Transverse colon (tissue), 4 donors: Measurements from ENCODE around the gene VMP1. TPM values are rescaled to one million over a fixed set of nuclear protein-coding genes. Genes with fewer than 3 reads are reported as not detected.

Source experiments
- DNase-seq: peaks from one replicate; pipeline ENCODE4 v3.0.0-alpha.2; 2019
- H3K27ac ChIP-seq, 4 donors: fragments of 200-600 bp; sonication (generic); 2 replicates each; pipeline ENCODE4 v1.5.1; 2016 to 2018; ENCODE audit warnings: inconsistent platforms in 4 of 4
- H3K27me3 ChIP-seq: fragments of 200-600 bp; sonication (generic); 2 replicates; pipeline ENCODE4 v1.5.1; 2017; ENCODE audit warnings: inconsistent platforms
- H3K36me3 ChIP-seq, 4 donors: fragments of 200-600 bp; sonication (generic); 2 replicates each; pipeline ENCODE4 v1.5.1; 2017 to 2019; ENCODE audit warnings: inconsistent platforms in 4 of 4
- H3K4me1 ChIP-seq, 4 donors: fragments of 200-600 bp; sonication (generic); 2 replicates each; pipeline ENCODE4 v1.5.1; 2017 to 2020; ENCODE audit warnings: inconsistent platforms in 4 of 4
- H3K4me3 ChIP-seq, 4 donors: fragments of 200-600 bp; sonication (generic); 1 replicate in 1 of 4; 2 replicates in 3 of 4; pipeline versions ENCODE4 v1.5.1 to v1.6.1; 2017 to 2019; ENCODE audit warnings: inconsistent platforms in 4 of 4
- H3K9me3 ChIP-seq, 2 donors: fragments of 200-600 bp; sonication (generic); 2 replicates each; pipeline ENCODE4 v1.5.1; 2017 to 2019; ENCODE audit warnings: inconsistent platforms in 2 of 2
- EP300 ChIP-seq: sonication (generic); formaldehyde crosslinking; IDR thresholded peaks from one replicate; pipeline ENCODE4 v1.6.1; 2017; ENCODE audit warnings: antibody characterized with exemption, low read depth
- POLR2A ChIP-seq: fragments of 450-650 bp; IDR thresholded peaks from one replicate; pipeline ENCODE4 v1.6.1; 2016; ENCODE audit warnings: antibody characterized with exemption, mild to moderate bottlenecking, moderate library complexity
- POLR2AphosphoS5 ChIP-seq, 3 donors: sonication (generic); formaldehyde crosslinking; IDR thresholded peaks; one replicate each; pipeline ENCODE4 v1.6.1; 2016; ENCODE audit warnings: antibody characterized with exemption in 3 of 3
- WGBS, 2 donors: methylation state at CpG; one replicate each; pipeline ENCODE4 v1.1.5; 2018; ENCODE audit warnings: low coverage in 1 of 2; 5-methylcytosine and 5-hydroxymethylcytosine counted together
- in situ Hi-C, 4 donors: fragments of 200-750 bp; cut with MboI; loops; one replicate each; pipeline versions ENCODE4 v1.15.0 to v1.15.1; 2017; ENCODE audit warnings: low sequenced_read_pairs in 3 of 4, low pct_ligation_motif_present in 1 of 4, low pct_unique_long_range_greater_than_20kb in 1 of 4
- intact Hi-C: fragments of 100-400 bp; cut with DNase I; formaldehyde crosslinking; loops from one replicate; pipeline ENCODE4 v1.15.1; 2023; ENCODE audit warnings: low total_unique reads
- total RNA-seq, 4 donors: library from RNA; depleted of rRNA; stranded (reverse); fragments of >200 nt; gene quantifications; one replicate each; pipeline ENCODE4 v1.1.0, GENCODE V29; 2016
- TF ChIP-seq, protein P1 (sequence below), 5 experiments: fragments of 200-600 bp in 3 of 5; fragments of 450-650 bp in 2 of 5; sonication (generic) in 3 of 5; IDR thresholded peaks; 1 replicate in 2 of 5; 2 replicates in 3 of 5; pipeline ENCODE4 v1.5.1; 2016 to 2017; ENCODE audit warnings: antibody characterized with exemption in 5 of 5, inconsistent platforms in 3 of 5, mild to moderate bottlenecking in 2 of 5, moderate library complexity in 1 of 5

The VMP1 gene
- total RNA-seq, 4 donors from 2014 or later: 136 to 547 (median 339) TPM

- Histone ChIP-seq H3K36me3 (peaks cover 0 to 22% (median 9%) of the 10 kb centered on the region in 4 donors), H3K27me3 (no peaks in the 10 kb centered on the region), H3K4me3 (no peak overlapping the region), H3K4me1 (peaks cover 0 to 4% (median 0%) of the 10 kb centered on the region in 4 donors), H3K27ac (no peak overlapping the region), H3K9me3 (no peaks in the 10 kb centered on the region)
- DNase-seq: no peak
- WGBS, 2 donors: 57 to 97% methylated on average over 1 of the region's 1 CpG
- in situ Hi-C loops (no loop called here), intact Hi-C loops (no loop called here)
- TF ChIP-seq, protein P1, sequence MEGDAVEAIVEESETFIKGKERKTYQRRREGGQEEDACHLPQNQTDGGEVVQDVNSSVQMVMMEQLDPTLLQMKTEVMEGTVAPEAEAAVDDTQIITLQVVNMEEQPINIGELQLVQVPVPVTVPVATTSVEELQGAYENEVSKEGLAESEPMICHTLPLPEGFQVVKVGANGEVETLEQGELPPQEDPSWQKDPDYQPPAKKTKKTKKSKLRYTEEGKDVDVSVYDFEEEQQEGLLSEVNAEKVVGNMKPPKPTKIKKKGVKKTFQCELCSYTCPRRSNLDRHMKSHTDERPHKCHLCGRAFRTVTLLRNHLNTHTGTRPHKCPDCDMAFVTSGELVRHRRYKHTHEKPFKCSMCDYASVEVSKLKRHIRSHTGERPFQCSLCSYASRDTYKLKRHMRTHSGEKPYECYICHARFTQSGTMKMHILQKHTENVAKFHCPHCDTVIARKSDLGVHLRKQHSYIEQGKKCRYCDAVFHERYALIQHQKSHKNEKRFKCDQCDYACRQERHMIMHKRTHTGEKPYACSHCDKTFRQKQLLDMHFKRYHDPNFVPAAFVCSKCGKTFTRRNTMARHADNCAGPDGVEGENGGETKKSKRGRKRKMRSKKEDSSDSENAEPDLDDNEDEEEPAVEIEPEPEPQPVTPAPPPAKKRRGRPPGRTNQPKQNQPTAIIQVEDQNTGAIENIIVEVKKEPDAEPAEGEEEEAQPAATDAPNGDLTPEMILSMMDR (IDR thresholded peaks at IDR 0.05): no peak
- TF ChIP-seq POLR2A (no peak), POLR2AphosphoS5 (IDR thresholded peaks at IDR 0.05) (no peak), EP300 (no peak)
Observed at GRCh38 chr17:59811209-59811608, 103.8 kb downstream of the VMP1 start.

DNA sequence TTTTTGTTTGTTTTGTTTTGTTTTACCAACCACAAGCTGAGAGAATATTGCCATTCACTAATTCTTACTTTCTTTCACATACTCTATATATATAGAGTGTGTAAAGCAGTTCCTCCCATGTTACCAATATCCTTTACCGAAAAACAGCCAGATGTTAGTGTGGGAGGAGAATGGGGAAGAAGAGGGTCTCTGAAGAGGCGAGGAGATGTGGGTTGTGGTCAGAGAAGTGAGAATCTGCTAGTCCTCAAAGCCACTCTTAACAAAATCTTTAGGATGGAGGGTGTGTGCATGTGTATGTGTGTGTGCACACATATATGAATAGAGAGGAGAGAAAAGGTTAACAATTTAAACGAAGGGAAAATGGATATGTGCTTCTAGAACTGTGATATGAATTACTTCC, 104.7 kb downstream of the VMP1 start:
- WGBS, 2 donors: 62 to 65% methylated on average over 3 of the region's 3 CpGs
- in situ Hi-C loops (no loop called here), intact Hi-C loops (no loop called here)
- no peak for DNase-seq
- Histone ChIP-seq H3K27me3 (no peaks in the 10 kb centered on the region), H3K4me1 (peaks cover 0 to 4% (median 0%) of the 10 kb centered on the region in 4 donors), H3K27ac (no peak overlapping the region), H3K4me3 (no peak overlapping the region), H3K36me3 (peaks cover 0 to 22% (median 9%) of the 10 kb centered on the region in 4 donors), H3K9me3 (no peaks in the 10 kb centered on the region)
- TF ChIP-seq EP300 (no peak), POLR2AphosphoS5 (IDR thresholded peaks at IDR 0.05) (no peak), POLR2A (no peak)
- TF ChIP-seq, protein P1 (IDR thresholded peaks at IDR 0.05): no peak

- TF ChIP-seq POLR2A: no peak
- no peak for TF ChIP-seq EP300
- TF ChIP-seq, protein P1 (IDR thresholded peaks at IDR 0.05): no peak
- no peak for TF ChIP-seq POLR2AphosphoS5 (IDR thresholded peaks at IDR 0.05)
- Histone ChIP-seq H3K27ac (peak overlapping the region; percentile 26 to 61 (median 50)), H3K4me3 (no peak overlapping the region), H3K4me1 (peaks cover 0 to 4% (median 0%) of the 10 kb centered on the region in 4 donors), H3K36me3 (peaks cover 0 to 22% (median 9%) of the 10 kb centered on the region in 4 donors), H3K27me3 (no peaks in the 10 kb centered on the region), H3K9me3 (no peaks in the 10 kb centered on the region)
- in situ Hi-C loops: no loop called here
- intact Hi-C loops: no loop called here
- DNase-seq: no peak
- WGBS, 2 donors: 90 to 100% methylated on average over 1 of the region's 1 CpG
Observed at GRCh38 chr17:59814276-59814675, 106.8 kb downstream of the VMP1 start.

GRCh38 chr17:59814685-59815084, 107.2 kb downstream of the VMP1 start:
- TF ChIP-seq POLR2AphosphoS5 (IDR thresholded peaks at IDR 0.05) (peak in 1 of 3 donors; percentile 24), EP300 (no peak), POLR2A (no peak)
- TF ChIP-seq, protein P1 (IDR thresholded peaks at IDR 0.05): no peak
- intact Hi-C loops: no loop called here
- 74 to 82% methylated on average over 3 of the region's 3 CpGs for WGBS, 2 donors

More at GRCh38 chr17:59814685-59815084, 107.2 kb downstream of the VMP1 start:
- H3K27ac ChIP-seq: peak overlapping the region; percentile 26 to 61 (median 50)
- in situ Hi-C loops: no loop called here
- DNase-seq: no peak
- no peaks in the 10 kb centered on the region for H3K27me3 ChIP-seq
- H3K4me1 ChIP-seq: peaks cover 0 to 4% (median 0%) of the 10 kb centered on the region in 4 donors
- H3K9me3 ChIP-seq: no peaks in the 10 kb centered on the region
- peaks cover 0 to 22% (median 8%) of the 10 kb centered on the region in 4 donors for H3K36me3 ChIP-seq
- no peak overlapping the region for H3K4me3 ChIP-seq
